Inflammatory macrophage treated with lipopolysaccharide for 1 hour (primary cell): Measurements from ENCODE around the gene ANKRD29.

Experiments
- DNase-seq, 2 donors: peaks; one replicate each; pipeline ENCODE4 v3.0.0-alpha.2; 2020 to 2022

Gene ANKRD29

GRCh38 chr18:23553887-23554286, 108.8 kb downstream of the ANKRD29 start:
- no peak for DNase-seq

- DNase-seq: no peak
Measured at GRCh38 chr18:23552505-23552904, 110.2 kb downstream of the ANKRD29 start.

GRCh38 chr18:23551978-23552377, 110.7 kb downstream of the ANKRD29 start:
- no peak for DNase-seq

GRCh38 chr18:23550898-23551297, 111.8 kb downstream of the ANKRD29 start:
- no peak for DNase-seq
